ENCODE data around the gene KRT20.
"Not testable (repeated sequence)": the region's sequence is repeated elsewhere in the genome, so short reads cannot be mapped to it uniquely, and the experiment has no call there.

KRT20 gene

GRCh38 chr17:40884708-40885512, at the start of gene KRT20:
KRT20 (minus strand) TSS chr17:40885242; CDS start chr17:40885185, 57 bp downstream.
- H3K36me3 ChIP-seq (ENCODE audit: control insufficient read depth, insufficient read depth, low read length): no peaks in the 10 kb centered on the region
- H3K4me3 ChIP-seq (ENCODE audit: low read length): peak within 1 kb of the TSS; percentile 58

GRCh38 chr17:40932608-40933007, 47.6 kb upstream of the KRT20 start:
- Histone ChIP-seq H3K27ac (ENCODE audit: low read depth, low read length) (no peak overlapping the region), H3K4me1 (ENCODE audit: control insufficient read depth, insufficient read depth, low read length) (no peaks in the 10 kb centered on the region), H3K4me3 (ENCODE audit: low read length) (no peak overlapping the region), H3K36me3 (ENCODE audit: control insufficient read depth, insufficient read depth, low read length) (no peaks in the 10 kb centered on the region), H3K27me3 (ENCODE audit: control insufficient read depth, insufficient read depth, low read length) (no peaks in the 10 kb centered on the region), H3K9ac (ENCODE audit: low read length) (no peak overlapping the region)

More at GRCh38 chr17:40884708-40885512, at the start of gene KRT20:
- Histone ChIP-seq H3K27ac (ENCODE audit: low read depth, low read length) (no peak within 1 kb of the TSS), H3K9ac (ENCODE audit: low read length) (no peak within 1 kb of the TSS), H3K27me3 (ENCODE audit: control insufficient read depth, insufficient read depth, low read length) (no peaks in the 10 kb centered on the region), H3K4me1 (ENCODE audit: control insufficient read depth, insufficient read depth, low read length) (no peaks in the 10 kb centered on the region)

GRCh38 chr17:40931311-40931710, 46.3 kb upstream of the KRT20 start:
- H3K9ac ChIP-seq (ENCODE audit: low read length): no peak overlapping the region
- H3K27me3 ChIP-seq (ENCODE audit: control insufficient read depth, insufficient read depth, low read length): no peaks in the 10 kb centered on the region
- H3K27ac ChIP-seq (ENCODE audit: low read depth, low read length): no peak overlapping the region
- H3K4me1 ChIP-seq (ENCODE audit: control insufficient read depth, insufficient read depth, low read length): no peaks in the 10 kb centered on the region
- H3K4me3 ChIP-seq (ENCODE audit: low read length): no peak overlapping the region
- no peaks in the 10 kb centered on the region for H3K36me3 ChIP-seq (ENCODE audit: control insufficient read depth, insufficient read depth, low read length)

- no peak overlapping the region for H3K27ac ChIP-seq (ENCODE audit: low read depth, low read length)
- no peak overlapping the region for H3K9ac ChIP-seq (ENCODE audit: low read length)
- no peak overlapping the region for H3K4me3 ChIP-seq (ENCODE audit: low read length)
- H3K27me3 ChIP-seq (ENCODE audit: control insufficient read depth, insufficient read depth, low read length): no peaks in the 10 kb centered on the region
- H3K4me1 ChIP-seq (ENCODE audit: control insufficient read depth, insufficient read depth, low read length): no peaks in the 10 kb centered on the region
- no peaks in the 10 kb centered on the region for H3K36me3 ChIP-seq (ENCODE audit: control insufficient read depth, insufficient read depth, low read length)
Measured at GRCh38 chr17:40926341-40926740, 41.3 kb upstream of the KRT20 start.

GRCh38 chr17:40922239-40922638, 37.2 kb upstream of the KRT20 start:
- no peaks in the 10 kb centered on the region for H3K4me1 ChIP-seq (ENCODE audit: control insufficient read depth, insufficient read depth, low read length)
- H3K36me3 ChIP-seq (ENCODE audit: control insufficient read depth, insufficient read depth, low read length): no peaks in the 10 kb centered on the region
- no peak overlapping the region for H3K9ac ChIP-seq (ENCODE audit: low read length)
- peak overlapping the region; percentile 24 for H3K27ac ChIP-seq (ENCODE audit: low read depth, low read length)
- no peaks in the 10 kb centered on the region for H3K27me3 ChIP-seq (ENCODE audit: control insufficient read depth, insufficient read depth, low read length)
- no peak overlapping the region for H3K4me3 ChIP-seq (ENCODE audit: low read length)

- no peaks in the 10 kb centered on the region for H3K4me1 ChIP-seq (ENCODE audit: control insufficient read depth, insufficient read depth, low read length)
- H3K36me3 ChIP-seq (ENCODE audit: control insufficient read depth, insufficient read depth, low read length): no peaks in the 10 kb centered on the region
- no peak overlapping the region for H3K4me3 ChIP-seq (ENCODE audit: low read length)
- no peaks in the 10 kb centered on the region for H3K27me3 ChIP-seq (ENCODE audit: control insufficient read depth, insufficient read depth, low read length)
- H3K27ac ChIP-seq (ENCODE audit: low read depth, low read length): no peak overlapping the region
- H3K9ac ChIP-seq (ENCODE audit: low read length): no peak overlapping the region
Measured at GRCh38 chr17:40921026-40921425, 36.0 kb upstream of the KRT20 start.

GRCh38 chr17:40917116-40917515, 32.1 kb upstream of the KRT20 start:
- not testable (repeated sequence) for H3K9ac ChIP-seq (ENCODE audit: low read length); H3K36me3 ChIP-seq (ENCODE audit: control insufficient read depth, insufficient read depth, low read length); H3K27me3 ChIP-seq (ENCODE audit: control insufficient read depth, insufficient read depth, low read length); H3K27ac ChIP-seq (ENCODE audit: low read depth, low read length); H3K4me1 ChIP-seq (ENCODE audit: control insufficient read depth, insufficient read depth, low read length); H3K4me3 ChIP-seq (ENCODE audit: low read length)

- Histone ChIP-seq H3K4me1 (ENCODE audit: control insufficient read depth, insufficient read depth, low read length) (no peaks in the 10 kb centered on the region), H3K27me3 (ENCODE audit: control insufficient read depth, insufficient read depth, low read length) (no peaks in the 10 kb centered on the region), H3K9ac (ENCODE audit: low read length) (no peak overlapping the region), H3K27ac (ENCODE audit: low read depth, low read length) (no peak overlapping the region), H3K4me3 (ENCODE audit: low read length) (no peak overlapping the region), H3K36me3 (ENCODE audit: control insufficient read depth, insufficient read depth, low read length) (no peaks in the 10 kb centered on the region)
Measured at GRCh38 chr17:40916366-40916765, 31.3 kb upstream of the KRT20 start.

- Histone ChIP-seq H3K4me1 (ENCODE audit: control insufficient read depth, insufficient read depth, low read length) (no peaks in the 10 kb centered on the region), H3K9ac (ENCODE audit: low read length) (no peak overlapping the region), H3K36me3 (ENCODE audit: control insufficient read depth, insufficient read depth, low read length) (no peaks in the 10 kb centered on the region), H3K27ac (ENCODE audit: low read depth, low read length) (no peak overlapping the region), H3K4me3 (ENCODE audit: low read length) (no peak overlapping the region), H3K27me3 (ENCODE audit: control insufficient read depth, insufficient read depth, low read length) (no peaks in the 10 kb centered on the region)
Measured at GRCh38 chr17:40915721-40916256, 30.7 kb upstream of the KRT20 start.

GRCh38 chr17:40915199-40915661, 30.2 kb upstream of the KRT20 start:
- H3K27me3 ChIP-seq (ENCODE audit: control insufficient read depth, insufficient read depth, low read length): no peaks in the 10 kb centered on the region
- H3K36me3 ChIP-seq (ENCODE audit: control insufficient read depth, insufficient read depth, low read length): no peaks in the 10 kb centered on the region
- no peak overlapping the region for H3K4me3 ChIP-seq (ENCODE audit: low read length)
- no peak overlapping the region for H3K9ac ChIP-seq (ENCODE audit: low read length)
- no peak overlapping the region for H3K27ac ChIP-seq (ENCODE audit: low read depth, low read length)
- peaks cover 2% of the 10 kb centered on the region for H3K4me1 ChIP-seq (ENCODE audit: control insufficient read depth, insufficient read depth, low read length)

- Histone ChIP-seq H3K27ac (ENCODE audit: low read depth, low read length) (no peak overlapping the region), H3K4me3 (ENCODE audit: low read length) (no peak overlapping the region), H3K27me3 (ENCODE audit: control insufficient read depth, insufficient read depth, low read length) (no peaks in the 10 kb centered on the region), H3K9ac (ENCODE audit: low read length) (no peak overlapping the region), H3K36me3 (ENCODE audit: control insufficient read depth, insufficient read depth, low read length) (no peaks in the 10 kb centered on the region), H3K4me1 (ENCODE audit: control insufficient read depth, insufficient read depth, low read length) (peaks cover 9% of the 10 kb centered on the region)
Measured at GRCh38 chr17:40914075-40914855, 29.2 kb upstream of the KRT20 start.

GRCh38 chr17:40912486-40913210, 27.6 kb upstream of the KRT20 start:
- H3K27me3 ChIP-seq (ENCODE audit: control insufficient read depth, insufficient read depth, low read length): no peaks in the 10 kb centered on the region
- H3K36me3 ChIP-seq (ENCODE audit: control insufficient read depth, insufficient read depth, low read length): no peaks in the 10 kb centered on the region
- H3K4me1 ChIP-seq (ENCODE audit: control insufficient read depth, insufficient read depth, low read length): peaks cover 9% of the 10 kb centered on the region
- H3K27ac ChIP-seq (ENCODE audit: low read depth, low read length): no peak overlapping the region
- H3K9ac ChIP-seq (ENCODE audit: low read length): no peak overlapping the region
- H3K4me3 ChIP-seq (ENCODE audit: low read length): no peak overlapping the region

All from rectal smooth muscle tissue (tissue), 1 donor.